Panc1 (cell line): ENCODE data around the gene GPR173.

Source experiments
- CTCF ChIP-seq: fragments of 450-650 bp; IDR thresholded peaks from 2 replicates; pipeline ENCODE4 v1.5.1; 2017; ENCODE audit warnings: mild to moderate bottlenecking
- POLR2AphosphoS5 ChIP-seq: IDR thresholded peaks from 2 replicates; pipeline ENCODE4 v1.6.1; 2012; ENCODE audit warnings: mild to moderate bottlenecking, low read depth, low read length, moderate library complexity
- REST ChIP-seq, 2 experiments: IDR thresholded peaks; 2 replicates each; pipeline ENCODE4 v1.6.1; 2011 to 2012; ENCODE audit warnings: low read depth in 2 of 2, control low read depth in 1 of 2, low read length in 1 of 2, mild to moderate bottlenecking in 1 of 2, moderate library complexity in 1 of 2; ENCODE audit not compliant: insufficient read depth in 1 of 2

GRCh38 chrX:53081925-53082772, 33.6 kb downstream of the GPR173 start, which contains the start of gene TSPYL2:
- TF ChIP-seq CTCF, result no peak
- TF ChIP-seq POLR2AphosphoS5, result peak; percentile 93
- TF ChIP-seq REST (IDR thresholded peaks at IDR 0.05; ENCODE audit: insufficient read depth in 1 of 2, low read depth in 2 of 2, low read length in 1 of 2), result no peak
